HEK293T (cell line): ENCODE measurements around the gene GZMH.

ENCODE experiments used
- BHLHE40 ChIP-seq: fragments of 450-650 bp; IDR thresholded peaks from 2 replicates; pipeline ENCODE4 v1.6.1; 2016; ENCODE audit warnings: mild to moderate bottlenecking, moderate library complexity, borderline replicate concordance
- ELF4 ChIP-seq: fragments of 450-650 bp; IDR thresholded peaks from 2 replicates; pipeline ENCODE4 v1.6.1; 2017; ENCODE audit warnings: antibody characterized with exemption
- FOXK2 ChIP-seq: fragments of 450-650 bp; IDR thresholded peaks from 2 replicates; pipeline ENCODE4 v1.6.1; 2016; ENCODE audit warnings: mild to moderate bottlenecking
- FOXM1 ChIP-seq: fragments of 450-650 bp; IDR thresholded peaks from 2 replicates; pipeline ENCODE4 v1.6.1; 2017; ENCODE audit warnings: mild to moderate bottlenecking, borderline replicate concordance
- LEF1 ChIP-seq: fragments of 450-650 bp; IDR thresholded peaks from 2 replicates; pipeline ENCODE4 v1.6.1; 2017; ENCODE audit warnings: mild to moderate bottlenecking, borderline replicate concordance
- PKNOX1 ChIP-seq: fragments of 450-650 bp; IDR thresholded peaks from 2 replicates; pipeline ENCODE4 v1.6.1; 2016
- SP1 ChIP-seq: fragments of 450-650 bp; IDR thresholded peaks from 2 replicates; pipeline ENCODE4 v1.6.1; 2017
- SUZ12 ChIP-seq: fragments of 450-650 bp; IDR thresholded peaks from 2 replicates; pipeline ENCODE4 v1.6.1; 2016; ENCODE audit warnings: mild to moderate bottlenecking
- TARDBP ChIP-seq: fragments of 450-650 bp; IDR thresholded peaks from 2 replicates; pipeline ENCODE4 v1.6.1; 2016
- ZNF384 ChIP-seq: fragments of 450-650 bp; IDR thresholded peaks from 2 replicates; pipeline ENCODE4 v1.6.1; 2016

- TF ChIP-seq ELF4 (no peak), PKNOX1 (no peak), FOXM1 (no peak), ZNF384 (no peak), FOXK2 (no peak), SUZ12 (no peak), BHLHE40 (no peak), SP1 (no peak), TARDBP (no peak), LEF1 (no peak)
These were observed 32.7 kb downstream of the GZMH start for GRCh38 chr14:24576771-24577170.
